H1 (cell line): Measurements from ENCODE around the gene TEAD3. TPM values are rescaled to one million over a fixed set of nuclear protein-coding genes. Genes with fewer than 3 reads are reported as not detected.

Experiments used
- CTCF ChIA-PET: fragments of 300-600 bp; sonication (Branson Sonifier 250); formaldehyde crosslinking; loops from one replicate; lab custom pipeline; 2021; ENCODE audit not compliant: partially characterized antibody; lab: Charles Lee
- POLR2A ChIA-PET: fragments of 300-600 bp; sonication (Branson Sonifier 250); formaldehyde crosslinking; loops from one replicate; lab custom pipeline; 2021; ENCODE audit warnings: inconsistent platforms; ENCODE audit not compliant: partially characterized antibody; lab: Charles Lee
- DNase-seq, 2 experiments: peaks; one replicate each; pipeline versions ENCODE4 v3.0.0 to v3.0.0-alpha.2; 2010 to 2022; ENCODE audit warnings: low spot score in 2 of 2, low read depth in 1 of 2, mixed read lengths in 1 of 2
- FAIRE-seq: peaks from 2 replicates; lab custom pipeline; 2011; peaks lifted over from hg19 to GRCh38; lab: Jason Lieb, UNC
- H2AFZ ChIP-seq: 2 replicates; pipeline ENCODE4 v1.8.1; 2012; ENCODE audit warnings: low read length, inconsistent platforms
- H2AK5ac ChIP-seq: 2 replicates; pipeline ENCODE4 v1.6.1; 2013; ENCODE audit warnings: low read depth, low read length
- H2BK120ac ChIP-seq: replicated peaks from 2 replicates; pipeline ENCODE3; 2013; ENCODE audit warnings: low read depth, low read length, inconsistent platforms
- H2BK12ac ChIP-seq: 2 replicates; pipeline ENCODE4 v1.6.1; 2013; ENCODE audit warnings: low read depth, low read length
- H2BK15ac ChIP-seq: 2 replicates; pipeline ENCODE4 v1.6.1; 2013; ENCODE audit warnings: low read length
- H2BK20ac ChIP-seq: 2 replicates; pipeline ENCODE4 v1.6.1; 2013; ENCODE audit warnings: low read length
- H2BK5ac ChIP-seq: 2 replicates; pipeline ENCODE4 v1.6.1; 2013; ENCODE audit warnings: low read depth, low read length
- H3K14ac ChIP-seq: 2 replicates; pipeline ENCODE4 v1.6.1; 2013; ENCODE audit warnings: inconsistent platforms; ENCODE audit not compliant: insufficient read length
- H3K18ac ChIP-seq: 2 replicates; pipeline ENCODE4 v1.6.1; 2013; ENCODE audit warnings: low read length; ENCODE audit errors: extremely low read depth
- H3K23ac ChIP-seq: 2 replicates; pipeline ENCODE4 v1.6.1; 2013; ENCODE audit warnings: inconsistent platforms; ENCODE audit not compliant: insufficient read length
- H3K23me2 ChIP-seq: 2 replicates; pipeline ENCODE4 v1.6.1; 2013; ENCODE audit warnings: low read depth, low read length
- H3K27ac ChIP-seq: 2 replicates; pipeline ENCODE4 v1.6.1; 2011; ENCODE audit warnings: low read depth, low read length, inconsistent platforms
- H3K27me3 ChIP-seq, 4 experiments: replicated peaks in 1 of 4; 1 replicate in 1 of 4; 2 replicates in 3 of 4; pipeline versions ENCODE4 v1.6.1 to v1.8.1; 2011 to 2013; ENCODE audit warnings: low read length in 3 of 4, mild to moderate bottlenecking in 3 of 4, inconsistent platforms in 2 of 4, mixed read lengths in 2 of 4, moderate library complexity in 1 of 4; ENCODE audit not compliant: control insufficient read depth in 3 of 4, insufficient read depth in 3 of 4; ENCODE audit errors: extremely low read depth in 1 of 4
- H3K36me3 ChIP-seq, 4 experiments: 2 replicates each; pipeline versions ENCODE4 v1.6.1 to v1.8.1; 2011 to 2013; ENCODE audit warnings: mild to moderate bottlenecking in 4 of 4, low read length in 3 of 4, moderate library complexity in 2 of 4, control low read depth in 1 of 4, inconsistent platforms in 1 of 4; ENCODE audit not compliant: insufficient read depth in 4 of 4, control insufficient read depth in 2 of 4
- H3K4ac ChIP-seq: replicated peaks from 2 replicates; pipeline ENCODE3; 2013; ENCODE audit warnings: low read length, low read depth, mixed read lengths, inconsistent platforms; ENCODE audit not compliant: insufficient read length
- H3K4me1 ChIP-seq, 4 experiments: replicated peaks in 1 of 4; 1 replicate in 1 of 4; 2 replicates in 3 of 4; pipeline versions ENCODE4 v1.6.1 to v1.8.1; 2011 to 2013; ENCODE audit warnings: low read length in 3 of 4, inconsistent platforms in 2 of 4, mixed read lengths in 1 of 4; ENCODE audit not compliant: insufficient read depth in 4 of 4, control insufficient read depth in 3 of 4
- H3K4me2 ChIP-seq, 2 experiments: 2 replicates each; pipeline versions ENCODE4 v1.6.1 to v1.8.1; 2011 to 2013; ENCODE audit warnings: low read depth in 2 of 2, low read length in 2 of 2, control low read depth in 1 of 2, inconsistent platforms in 1 of 2, mild to moderate bottlenecking in 1 of 2; ENCODE audit not compliant: insufficient read depth in 1 of 2
- H3K4me3 ChIP-seq, 4 experiments: fragments of 200-600, 300-600 bp in 1 of 4; sonication (generic), shearing (Covaris generic), sonication (Bioruptor Twin) in 1 of 4; 2 replicates each; pipeline versions ENCODE4 v1.5.1 to v1.8.1; 2011 to 2016; ENCODE audit warnings: low read length in 4 of 4, low read depth in 3 of 4, control low read depth in 2 of 4, inconsistent platforms in 2 of 4, mild to moderate bottlenecking in 2 of 4, mixed read lengths in 1 of 4, moderate library complexity in 1 of 4; ENCODE audit not compliant: insufficient read depth in 2 of 4; ENCODE audit errors: extremely low read depth in 1 of 4
- H3K56ac ChIP-seq: replicated peaks from 2 replicates; pipeline ENCODE3; 2013; ENCODE audit warnings: low read depth, mild to moderate bottlenecking, mixed read lengths, low read length, inconsistent platforms; ENCODE audit not compliant: insufficient read length
- H3K79me1 ChIP-seq: 2 replicates; pipeline ENCODE4 v1.6.1; 2013; ENCODE audit warnings: low read depth, low read length, control low read depth
- H3K79me2 ChIP-seq, 2 experiments: 2 replicates each; pipeline versions ENCODE4 v1.6.1 to v1.8.1; 2012 to 2013; ENCODE audit warnings: low read length in 2 of 2, mild to moderate bottlenecking in 2 of 2, inconsistent platforms in 1 of 2; ENCODE audit not compliant: insufficient read depth in 2 of 2, control insufficient read depth in 1 of 2
- H3K9ac ChIP-seq, 4 experiments: replicated peaks in 1 of 4; 1 replicate in 1 of 4; 2 replicates in 3 of 4; pipeline versions ENCODE4 v1.6.1 to v1.8.1; 2011 to 2013; ENCODE audit warnings: low read depth in 3 of 4, low read length in 3 of 4, control low read depth in 2 of 4, mild to moderate bottlenecking in 2 of 4, moderate library complexity in 2 of 4, inconsistent platforms in 1 of 4; ENCODE audit errors: extremely low read depth in 1 of 4
- H3K9me3 ChIP-seq, 2 experiments: 2 replicates each; pipeline versions ENCODE4 v1.6.1 to v1.8.1; 2012 to 2013; ENCODE audit warnings: mild to moderate bottlenecking in 2 of 2, moderate library complexity in 2 of 2, control low read depth in 1 of 2, inconsistent platforms in 1 of 2, low read depth in 1 of 2, low read length in 1 of 2, mixed read lengths in 1 of 2; ENCODE audit not compliant: insufficient read depth in 2 of 2
- H4K20me1 ChIP-seq, 2 experiments: replicated peaks in 1 of 2; 2 replicates each; pipeline versions ENCODE3 to v1.8.1; 2011 to 2013; ENCODE audit warnings: inconsistent platforms in 2 of 2, low read length in 2 of 2, mild to moderate bottlenecking in 1 of 2; ENCODE audit not compliant: insufficient read depth in 2 of 2, control insufficient read depth in 1 of 2
- H4K5ac ChIP-seq: 2 replicates; pipeline ENCODE4 v1.6.1; 2013; ENCODE audit warnings: low read length, low read depth, mixed read lengths, inconsistent platforms; ENCODE audit not compliant: insufficient read length
- H4K8ac ChIP-seq: 2 replicates; pipeline ENCODE4 v1.8.0; 2013; ENCODE audit warnings: mild to moderate bottlenecking, moderate library complexity, low read length, inconsistent platforms; ENCODE audit not compliant: insufficient read depth; ENCODE audit errors: extremely low read depth
- H4K91ac ChIP-seq: replicated peaks from 2 replicates; pipeline ENCODE3; 2013; ENCODE audit warnings: low read length, mixed read lengths, inconsistent platforms; ENCODE audit not compliant: insufficient read length
- CHD2 ChIP-seq: IDR thresholded peaks from 2 replicates; pipeline ENCODE4 v1.6.1; 2012; ENCODE audit warnings: low read length, improper control_type of control experiment
- NANOG ChIP-seq: IDR thresholded peaks from 2 replicates; pipeline ENCODE4 v1.6.1; 2011; ENCODE audit warnings: low read length, low read depth, mild to moderate bottlenecking, inconsistent platforms; ENCODE audit not compliant: insufficient read depth, poor library complexity, severe bottlenecking
- NRF1 ChIP-seq: IDR thresholded peaks from 2 replicates; pipeline ENCODE4 v1.6.1; 2011; ENCODE audit warnings: mild to moderate bottlenecking, low read depth, low read length, improper control_type of control experiment
- SIN3A ChIP-seq, 2 experiments: IDR thresholded peaks in 1 of 2; conservative IDR thresholded peaks in 1 of 2; 2 replicates each; pipeline ENCODE4 v1.6.1; 2011 to 2012; ENCODE audit warnings: low read length in 2 of 2, improper control_type of control experiment in 1 of 2, low read depth in 1 of 2, mild to moderate bottlenecking in 1 of 2
- SIX5 ChIP-seq: IDR thresholded peaks from 2 replicates; pipeline ENCODE4 v1.6.1; 2011; ENCODE audit warnings: mild to moderate bottlenecking, low read depth, low read length
- SRF ChIP-seq: IDR thresholded peaks from 2 replicates; pipeline ENCODE4 v1.6.1; 2011; ENCODE audit warnings: mild to moderate bottlenecking, low read depth, low read length, moderate library complexity
- TAF1 ChIP-seq: IDR thresholded peaks from 2 replicates; pipeline ENCODE4 v1.6.1; 2011; ENCODE audit warnings: mild to moderate bottlenecking, low read depth, low read length
- TEAD4 ChIP-seq: IDR thresholded peaks from 2 replicates; pipeline ENCODE4 v1.6.1; 2012; ENCODE audit warnings: low read depth, low read length, inconsistent platforms, mixed read lengths
- YY1 ChIP-seq: IDR thresholded peaks from 2 replicates; pipeline ENCODE4 v1.6.1; 2011; ENCODE audit warnings: low read depth, mild to moderate bottlenecking, low read length
- WGBS, 2 experiments: shearing (Covaris generic) in 1 of 2; methylation state at CpG; one replicate each; pipeline versions ENCODE4 v1.1.6 to v1.1.7; 2013 to 2015; ENCODE audit warnings: low lambda C conversion rate in 2 of 2, mixed read lengths in 2 of 2, inconsistent platforms in 1 of 2, low coverage in 1 of 2, missing lambda C conversion rate in 1 of 2; ENCODE audit not compliant: insufficient replicate concordance in 2 of 2, insufficient coverage in 1 of 2, insufficient read length in 1 of 2; ENCODE audit errors: extremely low coverage in 1 of 2, missing lambda C conversion rate in 1 of 2; 5-methylcytosine and 5-hydroxymethylcytosine counted together
- polyA plus RNA-seq, 7 experiments: library from polyadenylated mRNA; depleted of rRNA in 3 of 7; stranded (reverse) in 5 of 7; unstranded in 2 of 7; fragments of >200 nt in 5 of 7; fragments of 200-250 nt in 2 of 7; gene quantifications; 1 replicate in 5 of 7; 2 replicates in 1 of 7; 4 replicates in 1 of 7; pipeline versions ENCODE4 v1.2.1 to v1.2.3, GENCODE V29; 2011 to 2013; ENCODE audit warnings: missing spikeins in 2 of 7, mixed read lengths in 2 of 7
- total RNA-seq: library from RNA; stranded (reverse); fragmentation: NEBNext Ultra II Directional; extraction: Animal tissue kit (Norgen Biotek cat#: 25700); gene quantifications from 2 replicates; pipeline ENCODE4 v1.2.1, GENCODE V29; 2021
- TF ChIP-seq, protein P1 (sequence below), 3 experiments: IDR thresholded peaks; 1 replicate in 2 of 3; 2 replicates in 1 of 3; pipeline versions ENCODE4 v1.5.1 to v1.6.1; 2011; ENCODE audit warnings: low read length in 3 of 3, mild to moderate bottlenecking in 3 of 3, inconsistent platforms in 2 of 3, low read depth in 1 of 3, moderate library complexity in 1 of 3; ENCODE audit not compliant: insufficient read depth in 1 of 3; ENCODE audit errors: control extremely low read depth in 1 of 3

TEAD3 gene
- total and polyA plus RNA-seq, 2 of the 8 experiments (the other 6 are each of a cell fraction or from before 2014, with no cell fraction given), result 20.1 to 28.7 TPM

DNA sequence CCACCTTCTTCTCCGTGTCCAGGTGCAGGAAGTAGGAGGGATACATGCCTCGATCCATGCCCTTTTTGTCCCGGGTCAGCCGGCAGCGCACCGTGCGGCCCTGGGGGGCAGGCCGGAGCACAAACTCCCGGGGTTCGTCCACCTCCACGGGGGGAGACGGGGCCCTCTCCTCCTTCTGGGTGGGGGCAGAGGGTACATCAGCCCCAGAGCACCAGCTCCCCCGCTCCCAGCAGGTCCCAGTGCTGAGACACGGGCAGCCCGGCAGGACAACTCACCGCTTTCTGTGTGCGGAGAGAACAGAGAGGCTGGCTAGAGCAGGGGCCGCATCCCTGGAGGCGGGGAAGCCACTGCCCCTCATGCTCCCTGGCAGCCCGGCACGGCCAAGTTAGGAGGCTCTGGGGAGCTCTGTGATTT, 9.1 kb upstream of the TEAD3 start:
- Histone ChIP-seq H4K8ac (no peak overlapping the region; the same call in 1 of the 2 replicates), H3K23ac (no peak overlapping the region), H3K79me1 (no peaks in the 10 kb centered on the region), H3K9me3 (no peaks in the 10 kb centered on the region), H2BK5ac (no peak overlapping the region), H3K56ac (no peak overlapping the region), H3K18ac (peak overlapping the region; percentile 26), H3K36me3 (no peaks in the 10 kb centered on the region), H3K9ac (no peak overlapping the region), H2AK5ac (no peak overlapping the region), H3K14ac (no peak overlapping the region), H3K4me2 (peak overlapping the region in 1 of 2 experiments; percentile 52; a peak in 3 of 4 replicates), H2BK15ac (peak overlapping the region; percentile 12; the same call in 1 of the 2 replicates), H4K20me1 (no peaks in the 10 kb centered on the region), H3K79me2 (no peaks in the 10 kb centered on the region), H3K27me3 (peaks cover 0 to 10% (median 4%) of the 10 kb centered on the region in 4 experiments; a peak in 5 of 7 replicates), H3K4me1 (peaks cover 4 to 23% (median 12%) of the 10 kb centered on the region in 4 experiments), H3K4ac (no peak overlapping the region), H2BK120ac (no peak overlapping the region), H2AFZ (no peak overlapping the region), H2BK20ac (no peak overlapping the region), H3K27ac (no peak overlapping the region), H4K5ac (no peak overlapping the region), H3K23me2 (no peaks in the 10 kb centered on the region; the same call in 1 of the 2 replicates), H4K91ac (no peak overlapping the region), H3K4me3 (peak overlapping the region in 1 of 4 experiments; percentile 32; a peak in 1 of 8 replicates), H2BK12ac (0 out of 2 replicates have a peak overlapping the region, but pooled peaks have one; percentile 60)
- 56% methylated on average over 16 of the region's 21 CpGs; no CpG with 5 or more reads in 1 of the 2 experiments for WGBS, 2 experiments
- POLR2A ChIA-PET, result interaction anchor here (0.8 to 37.6 kb wide), 3 partner anchors 9 to 47 kb away, joined by 3 to 1319 read pairs (median 54); partner anchors contain the start of genes RPL10A and TEAD3
- CTCF ChIA-PET, result interaction anchor here (1.1 to 6.6 kb wide), 5 partner anchors 10 to 47 kb away, joined by 3 to 45 read pairs (median 6); partner anchors contain the start of gene TEAD3
- no peak for DNase-seq
- TF ChIP-seq NANOG, result no peak
- no peak for TF ChIP-seq CHD2
- TF ChIP-seq NRF1, result no peak
- TF ChIP-seq TAF1, result no peak
- TF ChIP-seq SRF, result no peak
- no peak for TF ChIP-seq SIX5
- no peak for TF ChIP-seq TEAD4
- no peak for TF ChIP-seq YY1
- TF ChIP-seq, protein P1, sequence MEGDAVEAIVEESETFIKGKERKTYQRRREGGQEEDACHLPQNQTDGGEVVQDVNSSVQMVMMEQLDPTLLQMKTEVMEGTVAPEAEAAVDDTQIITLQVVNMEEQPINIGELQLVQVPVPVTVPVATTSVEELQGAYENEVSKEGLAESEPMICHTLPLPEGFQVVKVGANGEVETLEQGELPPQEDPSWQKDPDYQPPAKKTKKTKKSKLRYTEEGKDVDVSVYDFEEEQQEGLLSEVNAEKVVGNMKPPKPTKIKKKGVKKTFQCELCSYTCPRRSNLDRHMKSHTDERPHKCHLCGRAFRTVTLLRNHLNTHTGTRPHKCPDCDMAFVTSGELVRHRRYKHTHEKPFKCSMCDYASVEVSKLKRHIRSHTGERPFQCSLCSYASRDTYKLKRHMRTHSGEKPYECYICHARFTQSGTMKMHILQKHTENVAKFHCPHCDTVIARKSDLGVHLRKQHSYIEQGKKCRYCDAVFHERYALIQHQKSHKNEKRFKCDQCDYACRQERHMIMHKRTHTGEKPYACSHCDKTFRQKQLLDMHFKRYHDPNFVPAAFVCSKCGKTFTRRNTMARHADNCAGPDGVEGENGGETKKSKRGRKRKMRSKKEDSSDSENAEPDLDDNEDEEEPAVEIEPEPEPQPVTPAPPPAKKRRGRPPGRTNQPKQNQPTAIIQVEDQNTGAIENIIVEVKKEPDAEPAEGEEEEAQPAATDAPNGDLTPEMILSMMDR (IDR thresholded peaks at IDR 0.05; ENCODE audit: control extremely low read depth in 1 of 3, insufficient read depth in 1 of 3, low read depth in 1 of 3, low read length in 3 of 3), result no peak
- TF ChIP-seq SIN3A (conservative IDR thresholded peaks at IDR 0.05 in 1 of 2, IDR thresholded peaks at IDR 0.05 in 1 of 2; ENCODE audit: low read depth in 1 of 2, low read length in 2 of 2), result no peak
- no peak for FAIRE-seq
